ENCODE data around the gene TIMM23.
A peak's percentile ranks its signal among the peaks of the same experiment; 100 is the strongest.
"Not testable (repeated sequence)": the region's sequence is repeated elsewhere in the genome, so short reads cannot be mapped to it uniquely, and the experiment has no call there.

The TIMM23 gene

DNA sequence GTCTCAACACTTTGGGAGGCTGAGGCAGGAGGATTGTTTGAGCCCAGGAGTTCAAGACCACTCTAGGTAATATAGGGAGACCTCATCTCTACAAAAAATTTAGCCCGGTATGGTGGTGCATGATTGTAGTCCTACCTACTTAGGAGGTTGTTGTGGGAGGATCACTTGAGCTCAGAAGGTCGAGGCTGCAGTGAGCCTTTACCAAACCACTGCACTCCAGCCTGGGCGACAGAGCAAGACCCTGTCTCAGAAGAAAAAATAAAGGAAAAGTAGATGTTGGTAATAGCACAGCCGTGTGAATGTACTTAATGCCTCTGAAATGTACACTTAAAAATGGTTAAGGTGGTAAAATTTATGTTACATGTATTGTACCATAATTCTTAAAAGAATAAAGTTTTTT is 25.3 kb downstream of the TIMM23 start:
- no peak for DNase-seq (ENCODE audit: low read depth)

DNA sequence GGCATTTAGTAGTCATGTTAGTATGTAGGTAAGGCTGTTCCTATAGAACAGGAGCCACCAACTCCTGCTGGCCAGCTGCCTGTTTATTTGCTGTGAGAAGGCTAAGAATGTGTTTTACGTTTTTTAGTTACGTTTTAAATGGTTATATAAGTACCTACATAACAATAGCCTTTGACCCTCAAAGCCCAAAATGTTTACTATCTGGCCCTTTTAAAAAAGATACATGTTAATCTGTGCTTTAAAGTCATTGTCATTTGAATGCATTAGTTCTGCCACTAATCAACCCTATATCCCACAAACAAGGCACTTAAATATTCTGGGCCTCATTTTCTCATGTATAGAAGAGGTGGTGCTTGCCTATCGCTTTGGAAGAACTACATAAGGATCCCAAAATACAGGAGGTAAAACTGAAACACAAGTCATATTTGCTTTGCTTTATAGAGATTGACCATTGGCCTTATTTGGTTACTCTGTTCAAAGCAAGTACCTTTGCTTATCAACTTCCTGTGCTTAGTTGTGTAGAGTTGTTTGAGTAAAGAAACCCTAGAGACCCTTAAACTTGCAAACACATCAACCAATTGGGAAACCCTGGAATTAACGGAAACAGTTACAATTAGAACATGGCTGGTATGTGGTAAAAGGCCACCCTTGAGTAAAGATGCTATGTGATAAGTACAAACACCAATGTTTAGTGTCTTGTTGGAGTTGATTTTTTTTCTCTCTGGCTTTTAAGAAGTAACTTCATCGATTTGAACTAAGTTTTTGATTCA is 25.9 kb downstream of the TIMM23 start:
- no peak for DNase-seq (ENCODE audit: low read depth)

DNA sequence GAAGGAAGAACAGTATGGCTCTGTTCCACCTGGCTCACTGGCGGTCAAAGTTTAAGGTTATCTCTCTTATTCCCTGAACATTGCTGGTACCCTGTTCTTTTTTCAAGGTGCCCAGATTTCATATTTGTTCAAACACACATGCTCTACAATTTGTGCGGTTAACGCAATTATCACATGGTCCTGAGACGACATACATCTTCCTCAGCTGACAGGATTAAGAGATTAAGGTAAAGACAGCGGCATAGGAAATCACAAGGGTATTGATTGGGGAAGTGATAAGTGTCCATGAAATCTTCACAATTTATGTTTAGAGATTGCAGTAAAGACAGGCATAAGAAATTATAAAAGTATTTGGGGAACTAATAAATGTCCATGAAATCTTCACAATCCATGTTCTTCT is 27.7 kb downstream of the TIMM23 start:
- DNase-seq (ENCODE audit: low read depth), result not testable (repeated sequence)

DNA sequence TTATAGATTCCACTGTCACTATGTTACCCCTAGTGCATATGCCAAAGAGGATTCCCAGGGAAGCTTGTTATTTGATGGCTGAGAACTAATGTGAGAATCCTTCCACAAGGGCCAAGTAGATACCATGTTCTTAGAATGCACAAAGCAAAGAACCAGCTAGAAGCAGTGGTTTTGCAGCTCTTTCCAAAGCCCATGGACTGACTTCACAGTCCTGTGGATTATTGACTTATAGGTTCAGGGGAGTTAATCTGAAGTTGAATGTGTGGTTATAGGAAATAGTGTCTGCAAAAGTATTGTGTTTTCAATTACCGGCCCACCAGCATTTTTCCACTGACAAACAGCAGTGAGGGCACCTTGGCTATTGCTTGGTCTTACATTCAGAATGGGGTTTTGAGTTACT is 28.2 kb downstream of the TIMM23 start:
- no peak for DNase-seq (ENCODE audit: low read depth)

DNA sequence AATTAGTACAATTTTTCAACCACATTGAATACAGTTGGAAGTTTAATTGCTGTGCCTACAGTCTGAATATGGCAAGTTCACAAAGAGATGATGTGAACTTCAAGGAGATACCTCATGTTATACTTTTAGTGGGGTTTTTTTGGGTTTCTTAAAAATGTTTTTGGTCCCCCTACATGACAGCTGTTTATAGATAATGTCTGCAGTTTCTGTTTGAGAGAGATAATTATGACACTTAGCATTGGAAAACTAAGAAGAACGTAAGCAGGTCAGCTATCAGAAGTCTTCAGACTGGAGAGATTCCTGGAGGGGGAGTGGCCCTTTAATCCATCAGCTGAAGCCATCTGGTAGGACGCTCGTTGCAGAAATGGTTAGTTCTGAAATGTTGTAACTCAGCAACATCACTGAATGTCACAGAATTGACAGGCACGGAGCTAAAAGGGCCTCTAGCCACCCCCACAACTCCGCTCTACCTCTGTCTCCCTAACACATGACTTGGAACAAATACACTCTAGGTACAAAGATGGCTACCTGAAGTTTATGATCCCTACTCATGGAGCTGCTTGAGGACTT is 29.0 kb downstream of the TIMM23 start:
- DNase-seq (ENCODE audit: low read depth), result no peak

DNA sequence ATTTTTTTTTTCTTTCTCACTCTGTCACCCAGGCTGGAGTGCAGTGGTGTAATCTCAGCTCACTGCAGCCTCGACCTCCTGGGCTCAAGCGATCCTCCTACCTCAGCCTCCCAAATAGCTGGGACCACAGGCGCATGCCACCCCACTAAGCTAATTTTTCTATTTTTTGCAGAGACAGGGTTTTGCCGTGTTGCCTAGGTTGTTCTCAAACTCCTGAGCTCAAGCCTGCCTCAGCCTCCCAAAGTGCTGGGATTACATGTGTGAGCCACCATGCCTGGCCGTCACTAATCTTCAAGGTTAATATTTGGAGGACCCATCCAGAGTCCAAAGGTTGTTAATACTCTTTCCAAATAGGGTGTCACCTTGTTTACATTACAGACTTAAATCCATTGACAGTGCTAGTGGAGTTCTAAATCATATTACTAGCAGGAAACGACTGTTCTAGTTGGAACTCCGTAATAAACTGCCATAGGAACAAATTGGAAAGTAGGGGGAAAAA is 29.9 kb downstream of the TIMM23 start:
- DNase-seq (ENCODE audit: low read depth), result not testable (repeated sequence)

DNA sequence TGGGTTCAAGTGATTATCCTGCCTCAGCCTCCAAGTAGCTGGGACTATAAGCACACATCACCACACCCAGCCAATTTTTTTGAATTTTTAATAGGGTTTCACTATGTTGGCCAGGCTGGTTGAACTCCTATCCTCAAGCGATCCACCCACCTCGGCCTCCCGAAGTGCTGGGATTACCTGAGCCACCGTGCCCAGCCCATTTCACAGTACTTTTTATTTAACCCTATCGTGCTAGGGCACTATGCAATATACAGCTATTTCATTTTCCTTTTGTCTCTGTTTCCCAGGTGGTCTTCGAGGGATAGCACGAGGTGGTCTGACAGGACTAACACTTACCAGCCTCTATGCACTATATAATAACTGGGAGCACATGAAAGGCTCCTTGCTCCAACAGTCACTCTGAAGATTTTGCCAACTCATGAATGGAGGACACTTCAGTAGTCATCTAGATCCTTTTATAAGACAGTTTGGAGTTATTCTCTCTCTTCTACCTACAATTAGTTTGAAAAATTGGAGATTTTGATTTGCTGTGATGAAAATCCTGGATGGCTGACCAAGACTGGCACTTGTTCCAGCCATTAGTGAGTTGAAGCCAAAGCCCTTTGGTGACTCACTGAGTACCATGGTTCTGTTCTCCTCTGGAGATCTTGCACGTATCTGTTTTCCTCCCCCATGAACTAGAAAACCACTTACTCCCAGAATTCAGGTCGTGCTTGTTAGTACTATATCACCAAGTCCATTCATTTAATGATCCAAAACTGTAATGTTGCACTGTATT is 30.8 kb downstream of the TIMM23 start:
- no peak for DNase-seq (ENCODE audit: low read depth)

DNA sequence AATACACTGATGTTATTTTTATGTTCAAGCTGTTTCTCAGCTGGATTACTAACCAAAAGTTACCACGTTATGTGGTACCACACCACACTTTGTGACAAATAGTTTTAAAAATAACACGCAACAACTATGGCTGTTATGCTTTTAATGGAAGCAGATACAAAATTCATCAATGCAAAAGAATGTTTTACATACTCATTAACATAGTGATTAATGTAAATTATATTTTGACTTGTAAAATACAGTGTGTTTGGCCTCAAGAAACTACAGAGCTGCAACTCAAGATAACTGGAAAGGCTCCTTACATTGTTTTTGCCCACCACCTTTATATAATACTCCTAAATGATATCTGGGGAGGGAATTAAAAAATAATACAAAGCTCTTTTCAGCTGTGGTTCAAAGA is 32.7 kb downstream of the TIMM23 start:
- no peak for DNase-seq (ENCODE audit: low read depth)

DNA sequence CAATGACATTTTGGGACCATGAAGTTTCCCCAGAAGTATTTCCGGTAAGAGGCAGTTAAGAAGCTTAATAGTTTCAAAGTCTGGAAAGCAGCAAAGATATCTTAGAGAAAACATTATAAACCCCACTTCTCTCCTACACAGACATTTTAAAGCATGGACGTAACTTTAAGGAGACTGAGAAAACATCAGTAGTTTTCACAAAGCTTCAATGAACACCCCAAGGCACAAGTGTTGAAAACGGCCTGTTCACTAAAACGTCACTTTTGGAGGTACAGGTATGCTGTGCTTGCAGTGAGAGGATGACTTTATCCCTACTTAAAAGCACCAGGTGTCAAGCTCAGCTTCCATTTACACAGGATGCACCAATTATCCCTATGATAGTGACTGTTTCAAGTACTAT is 33.1 kb downstream of the TIMM23 start:
- DNase-seq (ENCODE audit: low read depth), result no peak

DNA sequence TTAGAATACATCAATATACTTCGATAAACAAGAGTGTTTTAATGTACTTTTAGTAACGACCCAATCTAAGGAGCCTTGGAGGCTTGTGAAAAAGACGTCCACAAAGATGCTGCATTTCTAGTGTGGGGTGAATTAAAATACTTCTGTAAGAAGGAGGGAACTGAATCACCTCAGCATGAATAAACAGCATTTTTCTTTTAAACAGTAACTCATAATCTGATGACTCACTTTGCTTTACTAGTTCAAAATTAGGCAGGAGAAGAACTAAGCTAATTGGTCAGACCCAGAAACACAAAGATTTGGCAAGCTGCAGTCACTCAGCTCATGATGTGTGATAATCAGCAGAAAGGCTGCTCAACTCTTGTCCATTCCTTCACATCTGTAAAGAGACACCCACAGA is 33.9 kb downstream of the TIMM23 start:
- no peak for DNase-seq (ENCODE audit: low read depth)

DNA sequence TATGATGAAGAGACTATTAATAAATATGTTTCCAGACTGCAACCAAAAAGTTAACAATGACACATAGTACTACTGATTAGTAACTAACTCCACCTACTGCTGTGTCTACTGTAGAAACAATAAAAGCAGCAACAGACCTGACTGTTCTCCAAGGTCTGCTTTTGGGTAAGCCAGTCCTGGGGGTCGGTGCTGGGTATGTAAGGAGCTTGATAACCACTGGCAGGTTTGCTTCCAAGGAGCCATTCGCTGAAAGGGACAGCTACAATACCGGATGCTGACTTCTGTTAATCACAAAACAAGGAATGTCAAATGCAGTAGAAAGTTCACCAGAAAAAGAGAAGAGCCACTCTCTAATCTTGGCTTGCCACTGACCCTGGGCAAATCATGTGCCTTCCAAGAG is 40.5 kb downstream of the TIMM23 start:
- no peak for DNase-seq (ENCODE audit: low read depth)

DNA sequence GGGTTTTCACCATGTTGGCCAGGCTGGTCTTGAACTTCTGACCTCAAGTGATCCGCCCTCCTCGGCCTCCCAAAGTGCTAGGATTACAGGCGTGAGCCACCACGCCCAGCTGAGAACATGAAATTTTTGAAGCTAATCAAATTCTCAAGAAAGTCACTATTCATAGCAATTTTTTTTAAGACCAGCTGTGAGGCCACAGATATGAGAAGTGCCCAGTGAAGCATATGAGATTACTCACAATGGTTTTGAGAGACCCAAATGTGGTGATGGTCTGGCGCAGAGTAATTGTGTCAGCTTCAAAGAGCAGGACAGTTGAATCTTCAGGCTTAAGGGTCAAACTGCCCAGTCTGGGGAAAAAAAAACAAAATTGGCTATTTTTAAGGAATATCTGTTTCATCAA is 41.9 kb downstream of the TIMM23 start:
- no peak for DNase-seq (ENCODE audit: low read depth)

DNA sequence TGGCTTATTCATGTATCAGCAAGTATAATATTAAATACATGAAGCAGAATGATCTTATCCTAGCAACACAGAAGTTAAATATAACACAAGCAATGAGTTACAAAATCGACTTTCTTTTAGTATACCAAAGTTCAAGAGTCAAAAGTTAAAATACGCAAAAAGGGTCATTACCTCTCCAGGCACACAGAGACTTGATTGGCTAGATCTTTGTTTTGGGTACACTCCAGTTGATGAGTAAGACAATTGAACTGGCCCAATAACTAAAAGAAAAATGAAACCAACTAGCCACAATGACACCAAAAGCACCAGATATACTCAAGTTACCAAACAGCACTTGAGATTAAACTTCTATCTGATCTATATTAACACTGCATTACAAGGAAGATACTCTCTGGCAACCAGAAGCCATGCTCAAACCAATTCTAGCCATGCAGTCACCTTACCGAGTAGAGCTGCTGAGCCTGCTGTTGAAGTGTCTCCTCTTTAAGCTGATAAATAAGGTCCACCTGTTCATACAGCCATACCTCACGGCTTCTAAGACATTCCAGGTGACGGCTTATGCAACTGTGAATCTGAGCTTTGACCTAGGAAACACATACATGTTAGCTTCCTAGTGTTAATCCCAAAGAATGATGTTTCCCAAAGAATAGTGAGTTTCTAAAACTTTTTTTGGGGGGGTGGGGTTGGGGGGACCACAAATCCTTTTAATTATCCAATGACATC is 42.6 kb downstream of the TIMM23 start:
- DNase-seq (ENCODE audit: low read depth), result no peak

DNA sequence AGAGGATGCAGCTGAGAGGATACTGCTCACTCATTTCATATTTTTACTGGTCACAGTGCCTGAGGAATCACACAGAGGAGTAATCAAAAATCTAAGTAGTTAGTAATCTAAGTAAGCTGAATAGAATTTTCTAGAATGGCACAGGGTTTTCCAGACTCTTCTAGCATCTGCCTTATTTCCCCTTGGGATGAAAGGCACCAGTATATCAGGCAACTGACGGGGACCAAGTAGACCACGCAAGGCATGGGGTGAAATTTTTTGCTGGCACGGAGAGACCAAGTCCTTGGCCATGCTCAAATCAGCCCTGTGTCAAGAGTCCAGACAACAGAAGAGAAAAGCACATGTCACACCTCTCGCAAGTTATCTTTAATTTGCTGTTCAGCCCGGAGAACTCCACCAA is 43.9 kb downstream of the TIMM23 start:
- no peak for DNase-seq (ENCODE audit: low read depth)

DNA sequence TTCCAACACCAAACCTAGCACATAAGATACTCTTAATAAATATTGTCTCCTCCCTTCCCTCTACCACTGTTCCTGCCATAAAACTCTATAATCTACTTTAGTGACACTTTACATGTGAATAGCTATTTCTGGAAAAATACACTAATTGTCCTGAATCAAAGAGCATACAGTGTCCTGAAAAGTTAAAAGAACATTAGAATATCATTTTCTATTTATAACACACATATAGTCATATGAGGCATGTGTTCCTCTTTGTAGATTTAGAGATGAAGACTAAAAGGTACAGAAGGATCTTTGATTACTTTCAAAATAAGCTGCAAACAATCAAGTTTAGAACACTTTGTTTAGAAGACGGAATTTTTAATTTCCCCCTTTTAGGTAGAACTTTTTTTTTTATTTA is 44.5 kb downstream of the TIMM23 start:
- DNase-seq (ENCODE audit: low read depth), result no peak

DNA sequence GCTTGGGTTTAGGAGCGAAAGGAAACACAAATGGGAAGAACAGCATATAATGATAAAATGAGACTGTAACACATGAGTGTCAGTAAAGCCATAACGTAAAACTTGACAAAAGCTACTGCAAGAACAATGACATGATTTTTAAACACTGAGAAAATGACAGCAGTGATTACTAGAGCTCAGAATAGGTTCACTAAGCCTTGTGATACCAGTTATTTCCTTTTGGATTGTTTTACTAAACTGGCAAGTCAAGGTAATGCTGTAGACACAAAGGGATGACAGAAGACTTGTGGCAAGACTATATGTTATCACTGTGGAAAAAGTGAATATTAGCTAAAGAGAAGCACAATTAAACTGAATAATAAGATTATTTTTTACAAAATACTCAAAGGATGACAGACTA is 45.4 kb downstream of the TIMM23 start:
- DNase-seq (ENCODE audit: low read depth), result no peak

DNA sequence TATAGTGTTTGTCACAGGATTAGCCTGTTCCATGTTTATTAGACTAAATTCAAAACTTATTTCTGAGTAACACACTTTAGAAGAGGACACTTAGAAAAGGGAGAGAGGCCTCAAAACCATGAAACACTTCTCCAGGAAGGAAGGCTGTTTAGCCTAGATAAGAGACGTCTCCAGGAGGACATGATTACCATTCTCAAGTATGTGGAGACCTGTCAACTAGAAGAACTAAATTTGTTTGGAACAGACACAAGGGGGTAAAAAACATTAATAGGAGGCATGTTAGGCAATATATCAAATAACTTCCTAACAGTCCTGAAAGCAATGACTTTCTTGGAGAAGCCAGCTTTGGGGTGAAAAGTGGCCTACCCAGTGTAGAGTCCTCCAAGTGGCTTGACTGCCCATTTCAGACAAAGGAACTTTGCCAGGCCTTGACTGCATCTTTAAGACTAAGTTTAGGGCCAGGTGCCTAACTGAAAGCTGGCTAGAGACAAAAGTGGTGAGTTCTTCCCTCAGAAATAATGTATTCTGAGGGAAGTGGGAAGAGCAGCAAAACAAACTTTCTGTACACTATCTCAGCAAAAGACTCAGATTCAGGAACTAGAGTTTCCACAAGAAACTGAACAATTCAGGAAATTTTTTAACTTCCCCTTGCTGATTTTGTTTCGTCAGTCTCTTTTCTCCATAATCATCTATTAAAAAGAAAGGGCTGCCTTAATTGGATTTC is 46.3 kb downstream of the TIMM23 start:
- DNase-seq (ENCODE audit: low read depth), result no peak

DNA sequence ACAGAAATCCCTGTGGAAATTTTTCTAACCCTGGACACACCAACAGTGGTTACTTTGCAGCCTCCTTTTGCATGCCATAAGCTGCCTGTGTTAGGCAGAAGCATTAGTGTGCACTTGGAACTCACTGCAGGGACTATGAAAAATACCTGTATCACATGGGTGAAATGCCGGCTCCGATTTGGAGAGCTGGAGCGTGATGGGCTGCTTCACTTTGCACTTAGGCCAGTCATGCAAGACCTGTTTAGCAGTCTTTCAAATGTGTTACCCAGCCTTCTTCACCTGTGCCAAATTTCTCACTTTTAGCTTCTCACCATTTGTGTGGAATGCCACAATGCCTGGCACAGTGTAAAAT is 46.9 kb downstream of the TIMM23 start:
- DNase-seq (ENCODE audit: low read depth), result no peak

DNA sequence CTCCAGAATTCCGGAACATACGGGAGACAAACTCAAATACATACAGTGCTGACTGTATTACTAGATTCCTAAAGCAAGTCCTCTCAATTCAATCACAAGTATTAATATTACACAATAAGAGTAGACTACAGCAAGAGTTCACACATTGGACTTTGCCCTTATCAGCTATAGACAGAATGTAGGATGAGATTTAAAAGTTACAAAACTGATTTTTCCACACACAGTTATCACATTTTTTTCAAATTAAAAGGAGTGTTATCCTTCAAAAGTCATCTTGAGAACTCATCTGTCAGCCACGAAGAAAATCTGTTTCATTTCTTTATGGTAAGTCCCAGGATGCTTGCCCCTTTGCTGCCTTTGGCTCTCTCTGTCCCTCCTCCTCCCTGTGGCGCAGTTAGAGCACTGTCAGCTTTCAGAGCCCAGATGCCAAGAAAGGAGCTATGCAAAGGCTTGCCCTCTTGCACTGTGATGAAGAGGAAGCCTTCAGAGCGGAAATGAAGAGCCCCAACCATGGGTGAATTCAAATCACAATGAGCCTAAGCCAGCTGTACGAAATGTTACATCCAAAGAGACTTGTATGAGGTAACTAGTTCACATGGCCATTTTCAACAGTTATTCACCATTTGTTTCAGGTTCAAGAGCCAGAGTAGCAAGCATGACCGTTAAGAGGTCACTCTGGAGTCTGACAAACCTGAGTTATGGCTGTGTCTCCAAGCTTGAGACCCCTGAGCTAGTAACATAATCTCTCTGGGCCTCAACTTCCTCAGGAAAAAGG is 47.5 kb downstream of the TIMM23 start:
- no peak for DNase-seq (ENCODE audit: low read depth)

DNA sequence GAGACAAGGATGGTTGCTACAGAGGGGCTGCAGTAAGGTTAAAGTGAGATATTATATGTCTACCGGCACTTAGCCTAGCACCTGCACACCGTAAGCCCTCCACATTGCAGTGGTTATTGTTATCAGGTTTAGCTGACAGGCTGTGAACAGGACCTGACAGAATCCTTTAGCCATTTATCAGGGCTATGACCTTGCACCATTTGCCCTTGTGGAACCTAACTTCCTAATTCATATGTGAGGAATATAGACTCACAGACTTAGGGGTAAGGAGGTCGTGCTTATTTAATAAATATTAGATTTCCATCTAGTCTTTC is 48.0 kb downstream of the TIMM23 start:
- DNase-seq (ENCODE audit: low read depth), result no peak

DNA sequence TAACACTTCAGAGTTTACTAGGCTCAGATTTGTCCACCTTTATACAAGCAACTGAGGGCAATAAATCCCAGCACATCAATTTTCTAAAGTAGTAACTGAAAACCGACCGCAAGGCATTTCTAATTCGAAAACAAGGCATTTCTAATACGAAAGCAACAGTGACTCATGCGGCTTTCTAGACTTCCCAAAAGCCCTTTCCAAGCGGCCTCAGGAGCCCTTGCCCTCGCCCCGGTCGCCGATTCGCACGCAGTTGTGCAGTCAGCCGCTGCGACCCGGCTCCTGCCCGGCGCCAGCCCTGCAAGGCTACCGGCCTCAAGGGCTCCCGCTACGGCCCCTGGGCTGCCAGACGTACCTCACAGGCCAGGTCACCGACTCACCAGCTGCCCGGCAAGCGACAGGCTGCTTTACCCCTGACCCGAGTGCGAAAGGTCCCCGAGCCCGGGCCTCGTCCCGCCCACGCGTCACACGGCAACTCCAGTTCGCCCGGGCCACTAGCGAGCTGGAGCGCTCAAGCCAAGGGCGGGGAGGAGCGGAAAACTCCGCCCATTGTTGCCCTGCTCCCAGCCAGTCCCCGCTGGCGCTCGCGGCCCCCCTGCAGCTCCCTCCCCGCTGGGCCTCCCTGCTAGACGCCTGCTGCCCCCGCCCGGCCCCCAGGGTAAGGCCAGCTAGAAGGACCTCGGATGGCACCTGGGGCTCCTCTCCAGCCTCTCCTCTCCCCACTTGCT is 50.9 kb downstream of the TIMM23 start:
- peak; percentile 54 for DNase-seq (ENCODE audit: low read depth)

Measured in stimulated activated CD8-positive, alpha-beta memory T cell treated with anti-CD3 and anti-CD28 coated beads, Interleukin-12 subunit alpha, Interleukin-12 subunit beta, amount 100 ng/mL, for 1 hour (primary cell).